Measurements from ENCODE around the gene OR51D1.

Gene OR51D1

DNA sequence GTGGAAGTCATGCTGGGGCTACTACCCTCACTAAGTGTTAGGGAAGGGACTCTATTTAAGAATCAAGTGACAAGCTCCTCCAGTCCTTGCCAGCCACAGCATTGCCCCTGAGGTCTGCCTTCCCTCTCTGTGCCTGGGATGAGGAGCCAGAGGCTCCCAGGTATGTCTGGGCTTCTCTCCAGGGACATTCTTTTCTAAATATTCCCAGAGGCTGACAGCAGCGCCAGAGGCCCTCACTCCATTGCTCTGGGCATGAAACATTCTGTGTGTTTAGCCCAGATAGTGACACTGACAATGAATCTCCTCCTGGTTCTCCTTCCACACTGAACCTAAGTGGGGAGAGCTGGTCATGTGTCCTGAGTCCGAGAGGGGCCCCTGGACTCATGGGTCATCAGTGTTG lies 8.7 kb downstream of the OR51D1 start:
- no peak for DNase-seq

DNA sequence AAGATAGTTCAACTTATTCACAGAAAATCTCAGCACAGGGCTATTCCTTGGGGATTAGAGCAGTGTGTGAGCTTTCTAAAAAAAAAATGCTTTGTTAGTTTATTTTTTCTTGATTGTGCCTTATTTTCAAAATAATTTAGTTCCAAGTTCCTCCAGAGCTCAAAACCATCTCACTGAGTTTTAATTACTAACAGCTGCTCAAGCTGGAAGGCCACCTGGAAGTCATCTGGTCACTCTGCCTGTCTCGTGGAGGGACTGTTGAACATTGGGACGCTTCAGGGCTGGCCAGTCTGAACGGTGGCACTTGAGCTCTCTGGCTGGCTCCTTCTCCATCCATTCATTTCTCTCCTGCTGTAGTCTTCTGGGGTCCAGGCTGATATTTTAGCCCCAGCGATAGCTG lies 10.5 kb downstream of the OR51D1 start:
- DNase-seq, result no peak

DNA sequence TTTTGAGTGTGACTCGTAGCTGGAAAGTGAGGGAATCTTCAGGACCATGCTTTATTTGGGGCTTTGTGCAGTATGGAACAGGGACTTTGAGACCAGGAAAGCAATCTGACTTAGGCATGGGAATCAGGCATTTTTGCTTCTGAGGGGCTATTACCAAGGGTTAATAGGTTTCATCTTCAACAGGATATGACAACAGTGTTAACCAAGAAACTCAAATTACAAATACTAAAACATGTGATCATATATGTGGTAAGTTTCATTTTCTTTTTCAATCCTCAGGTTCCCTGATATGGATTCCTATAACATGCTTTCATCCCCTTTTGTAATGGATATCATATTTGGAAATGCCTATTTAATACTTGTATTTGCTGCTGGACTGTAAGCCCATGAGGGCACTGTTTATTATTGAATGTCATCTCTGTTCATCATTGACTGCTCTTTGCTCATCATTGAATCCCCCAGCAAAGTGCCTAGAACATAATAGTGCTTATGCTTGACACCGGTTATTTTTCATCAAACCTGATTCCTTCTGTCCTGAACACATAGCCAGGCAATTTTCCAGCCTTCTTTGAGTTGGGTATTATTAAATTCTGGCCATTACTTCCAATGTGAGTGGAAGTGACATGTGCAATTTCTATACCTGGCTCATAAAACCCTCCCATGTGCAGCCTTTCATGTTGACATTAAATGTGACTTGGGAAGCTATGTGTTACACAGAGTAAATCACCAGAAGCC lies 17.5 kb downstream of the OR51D1 start:
- DNase-seq, result no peak

DNA sequence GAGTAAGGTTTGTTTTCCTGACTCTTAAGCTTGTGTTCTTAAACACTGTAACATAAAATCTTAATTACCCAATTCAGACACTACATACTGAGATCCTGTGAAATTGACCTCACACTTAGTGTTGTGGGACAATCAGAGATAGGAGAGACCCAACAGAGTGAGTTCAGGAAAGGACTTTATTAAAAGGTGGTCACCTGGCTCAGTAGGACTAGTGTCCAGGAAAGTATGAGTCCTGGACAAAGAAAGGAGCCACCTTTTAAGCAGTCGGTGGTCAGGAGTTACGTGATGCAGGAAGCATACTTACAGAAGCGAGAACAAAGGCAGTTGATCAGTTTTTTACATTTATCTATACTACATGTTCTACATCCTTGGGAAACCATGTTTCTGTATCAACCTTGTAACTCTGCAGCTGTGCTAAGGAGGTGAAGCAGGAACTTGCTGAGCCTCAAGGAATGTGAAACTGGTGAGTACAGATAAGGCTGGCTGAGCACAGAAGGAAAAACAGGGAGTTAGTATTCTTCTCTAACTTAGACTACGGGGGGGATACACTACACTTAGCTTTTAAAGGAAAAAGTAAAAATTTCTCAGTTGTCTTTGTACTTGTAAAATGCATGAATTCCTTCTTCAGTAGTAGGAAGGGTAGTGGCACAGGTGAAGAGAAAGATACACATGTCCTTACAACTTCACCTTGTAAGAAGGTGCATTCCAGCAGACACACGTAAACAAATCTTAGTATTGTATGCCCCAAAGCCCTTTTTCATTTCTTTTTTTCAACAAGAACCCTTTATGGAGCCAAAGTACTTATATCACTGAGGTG lies 21.6 kb downstream of the OR51D1 start:
- DNase-seq, result no peak

DNA sequence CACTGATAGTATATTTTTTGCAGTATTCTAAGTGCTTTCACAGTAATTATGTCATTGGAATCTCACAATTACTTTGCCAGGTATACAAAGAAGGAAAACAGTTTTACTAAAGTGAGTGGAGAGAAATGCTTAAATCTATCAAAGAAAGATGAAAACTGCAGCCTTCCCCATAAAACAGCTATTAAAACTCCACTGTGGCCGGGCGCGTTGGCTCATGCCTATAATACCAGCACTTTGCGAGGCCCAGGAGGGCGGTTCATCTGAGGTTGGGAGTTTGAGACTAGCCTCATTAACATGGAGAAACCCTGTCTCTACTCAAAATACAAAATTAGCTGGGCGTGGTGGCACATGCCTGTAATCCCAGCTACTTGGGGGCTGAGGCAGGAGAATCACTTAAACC lies 25.6 kb downstream of the OR51D1 start:
- DNase-seq, result no peak

DNA sequence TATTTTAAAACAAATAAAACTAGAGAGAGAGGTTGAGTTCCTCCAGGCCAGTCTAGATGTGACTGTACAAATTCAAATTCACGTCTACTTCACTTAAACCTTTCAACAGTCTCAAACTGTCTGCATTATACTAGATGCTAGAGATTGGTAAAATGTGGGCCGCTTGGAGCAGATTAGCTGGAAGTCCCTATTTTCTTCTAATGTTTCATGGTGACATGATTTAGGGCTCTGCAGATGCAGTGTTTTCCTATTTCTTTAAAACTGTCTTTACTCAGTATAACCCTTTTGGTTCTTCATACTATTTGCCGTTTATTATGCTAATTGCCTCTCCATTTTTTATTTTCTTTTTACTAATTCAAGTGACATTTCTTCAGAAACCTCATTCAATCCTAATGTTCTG lies 26.9 kb downstream of the OR51D1 start:
- no peak for DNase-seq

DNA sequence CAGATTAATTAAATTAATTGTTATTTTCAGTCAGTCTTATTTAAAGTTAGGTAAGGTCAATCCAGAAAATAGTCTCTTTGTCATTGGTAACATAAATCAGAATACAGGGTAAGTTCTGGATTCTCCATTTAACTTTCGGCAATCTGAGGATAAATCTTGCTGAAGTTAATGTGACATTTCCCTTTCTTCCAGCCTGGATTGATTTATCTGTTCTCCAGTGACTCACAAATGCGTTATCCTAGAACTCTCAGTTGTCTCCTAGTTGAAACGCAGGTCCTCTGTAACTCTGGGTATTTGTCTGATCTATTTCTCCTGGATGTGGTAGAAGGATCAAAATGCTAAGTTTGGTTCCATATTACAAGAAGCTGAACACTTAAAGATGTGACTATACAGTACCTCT lies 27.5 kb downstream of the OR51D1 start:
- no peak for DNase-seq

DNA sequence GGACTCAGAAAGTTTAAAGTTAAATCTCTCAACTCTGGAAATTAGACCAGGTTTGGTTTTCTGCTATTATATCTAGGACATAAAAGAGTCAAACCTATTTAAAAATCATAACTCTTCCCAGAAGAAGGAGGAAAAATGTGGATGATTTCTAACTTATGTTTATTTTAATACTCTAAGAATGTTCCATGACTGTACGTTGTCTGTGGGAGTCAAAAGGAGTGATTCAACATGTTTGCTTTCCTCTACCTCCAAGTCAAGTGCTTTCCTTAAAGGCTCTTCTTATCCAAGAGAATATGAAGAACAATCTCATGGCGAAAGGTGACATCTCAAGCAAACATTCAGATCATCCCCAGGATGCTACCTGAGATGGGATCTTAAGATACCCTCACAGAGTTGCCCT lies 28.1 kb downstream of the OR51D1 start:
- DNase-seq, result no peak

DNA sequence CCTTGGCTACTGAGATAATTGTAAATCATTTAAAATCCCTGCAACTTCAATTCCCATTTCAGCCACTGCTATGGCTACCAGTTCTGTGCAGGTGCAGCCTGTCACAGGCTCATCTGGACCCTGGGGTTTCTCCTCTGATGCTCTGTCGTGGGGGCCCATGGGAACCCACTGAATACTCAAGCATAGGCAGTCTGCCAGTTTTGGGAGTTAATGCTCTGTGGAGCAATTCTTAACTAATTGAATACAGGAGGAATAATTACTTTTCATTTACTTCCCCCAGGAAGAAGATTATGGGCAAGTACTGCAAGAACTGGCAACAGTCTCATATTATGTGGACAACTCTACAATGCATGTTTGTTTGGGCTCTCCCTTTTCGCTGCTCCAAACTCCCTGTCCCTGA lies 34.5 kb downstream of the OR51D1 start:
- DNase-seq, result no peak

DNA sequence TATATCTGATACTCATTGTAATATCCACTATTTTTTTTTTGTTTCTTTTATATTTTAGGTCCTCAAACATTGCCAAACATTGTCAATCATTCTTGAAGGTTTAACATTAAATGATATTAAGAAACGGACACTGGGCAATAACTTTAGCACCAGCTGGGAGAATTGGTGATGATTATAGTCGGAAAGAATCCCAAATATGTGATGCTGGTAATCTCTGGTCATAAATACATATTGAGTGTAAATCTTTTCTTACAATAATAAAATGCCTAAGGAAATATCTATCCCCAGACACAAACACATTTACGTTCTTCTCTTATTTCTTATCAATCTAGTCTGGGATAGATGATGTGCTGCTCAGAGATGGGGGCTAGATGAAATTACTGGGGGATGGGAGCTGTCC lies 35.2 kb downstream of the OR51D1 start:
- DNase-seq, result no peak

DNA sequence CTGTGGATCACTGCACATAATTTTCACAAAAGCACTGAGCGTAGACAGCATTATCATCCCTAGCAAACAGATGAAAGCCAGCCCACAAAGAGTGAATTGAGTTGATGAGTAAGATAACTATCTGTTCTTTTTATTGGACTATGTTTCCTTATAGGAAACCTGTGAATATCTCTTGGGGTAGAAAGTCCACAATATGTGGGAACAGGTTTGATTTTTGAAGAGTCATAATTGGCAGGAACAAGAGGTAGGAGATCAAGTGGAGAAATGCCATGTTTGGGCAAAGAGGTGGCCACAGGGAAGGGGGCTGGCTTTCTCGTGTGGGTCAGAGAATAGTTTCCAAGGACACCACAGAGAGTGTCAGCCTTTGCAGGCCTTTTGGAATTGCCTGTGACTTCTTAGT lies 36.5 kb downstream of the OR51D1 start:
- DNase-seq, result no peak

DNA sequence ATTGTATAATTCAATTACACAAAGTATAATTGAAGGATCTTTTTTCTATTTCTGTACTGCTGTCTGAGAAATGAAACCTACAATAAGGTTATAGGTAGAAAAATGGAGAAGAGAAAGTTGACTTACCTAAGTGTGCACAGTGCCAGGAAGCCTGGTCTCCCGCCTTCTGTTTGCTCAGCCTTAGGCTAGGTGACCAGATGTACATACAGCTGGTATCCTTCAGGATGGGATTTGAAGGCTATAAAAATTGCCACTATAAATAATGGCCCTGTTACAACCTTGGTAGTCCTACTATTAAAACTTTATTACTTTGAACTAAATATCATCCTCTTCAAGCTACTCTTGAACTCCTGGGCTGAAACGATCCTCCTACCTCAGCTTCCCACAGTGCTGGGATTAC lies 40.7 kb downstream of the OR51D1 start:
- DNase-seq, result no peak

DNA sequence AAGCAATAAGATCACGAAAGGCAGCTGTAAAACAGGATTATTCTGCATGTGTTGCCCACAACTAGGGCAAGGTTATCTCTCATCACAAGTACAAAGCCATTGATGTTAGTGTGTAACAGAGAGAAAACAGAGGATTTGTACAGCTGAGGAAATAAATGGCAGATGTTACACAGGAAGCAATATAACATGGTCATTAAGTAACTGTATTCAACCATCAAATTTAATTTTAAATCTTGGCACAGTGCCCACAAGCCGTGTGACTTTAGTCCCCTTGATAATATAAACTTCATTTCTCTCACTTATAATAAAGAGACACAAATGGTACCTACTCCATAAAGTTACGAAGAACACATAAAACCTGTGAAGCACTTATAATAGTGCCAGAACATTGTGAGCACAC lies 43.1 kb downstream of the OR51D1 start:
- DNase-seq, result no peak

DNA sequence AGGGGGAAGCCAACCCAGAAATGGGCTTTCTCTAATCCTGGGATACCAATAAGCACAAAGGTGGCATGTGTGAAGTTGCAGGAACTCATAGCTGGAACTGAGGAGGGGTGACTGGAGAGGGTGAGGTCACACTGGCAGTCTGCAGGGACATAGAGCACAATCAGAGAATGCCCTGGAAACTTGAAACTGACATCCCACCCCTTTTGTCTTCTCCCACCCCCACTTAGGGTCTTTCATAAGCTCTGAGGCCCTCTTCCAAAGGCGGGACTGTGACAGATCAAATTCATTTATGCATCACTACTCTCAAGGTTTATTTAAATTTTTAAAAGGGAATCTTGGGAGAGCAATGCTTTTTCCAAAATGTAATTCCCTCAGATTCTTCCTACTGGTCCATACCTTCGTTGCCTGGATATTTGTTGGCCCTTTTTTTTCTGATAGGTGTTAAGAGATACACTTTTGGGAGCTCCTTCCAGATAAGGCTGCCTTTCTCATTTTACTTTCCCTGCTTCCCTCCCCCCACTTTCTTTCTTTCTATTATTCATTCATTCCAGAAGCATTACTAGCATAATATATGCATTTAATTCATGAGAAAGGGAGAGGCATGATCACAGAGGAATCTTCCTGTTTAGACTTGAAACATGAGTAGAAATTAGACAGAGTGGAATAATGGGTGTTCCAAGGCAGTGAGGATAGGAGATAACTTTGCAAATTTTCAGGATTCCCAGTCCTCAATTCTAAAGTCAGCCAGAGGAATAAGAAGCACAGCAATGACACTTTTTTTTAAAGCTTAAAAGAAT lies 45.5 kb downstream of the OR51D1 start:
- no peak for DNase-seq

DNA sequence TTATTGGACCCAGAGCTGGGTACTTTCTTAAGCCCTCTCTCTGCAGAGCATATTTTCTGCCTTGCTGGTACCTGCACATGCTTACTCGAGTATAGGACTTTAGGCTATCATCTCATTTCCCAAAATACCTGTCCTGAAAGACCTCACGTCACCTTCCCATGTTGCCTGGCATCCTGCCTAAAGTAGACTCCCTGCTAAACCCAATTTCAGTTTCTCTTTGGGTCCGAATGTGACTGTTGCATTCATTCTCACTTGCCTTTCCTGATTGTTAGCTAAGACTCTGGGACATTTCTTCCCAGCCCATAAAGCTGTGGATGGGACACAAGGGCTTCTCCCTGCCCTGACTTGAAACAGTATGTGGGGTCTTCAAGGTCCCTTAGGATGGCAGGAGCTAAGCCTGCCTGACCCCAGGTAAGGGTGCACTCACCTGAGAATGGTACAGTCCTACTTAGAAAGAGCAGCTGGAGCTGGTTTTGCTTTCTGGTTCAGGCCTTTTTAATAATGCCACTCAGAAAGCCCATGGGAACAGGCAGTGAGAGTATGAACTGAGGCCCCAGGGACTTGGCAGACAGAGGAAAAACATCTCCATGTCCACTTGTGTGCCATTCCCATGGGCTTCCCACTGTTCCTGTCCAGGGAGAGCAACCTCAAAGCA lies 47.5 kb downstream of the OR51D1 start:
- no peak for DNase-seq
